Heart right ventricle (tissue), 16 donors: ENCODE results near the gene IFI27. TPM values are rescaled to one million over a fixed set of nuclear protein-coding genes. Genes with fewer than 3 reads are reported as not detected.

Experiments used
- ATAC-seq, 8 donors: fragments of 200-7000 bp; cut with Tn5 transposase; one replicate each; pipeline ENCODE4 v1.9.1; 2020; ENCODE audit warnings: mild to moderate bottlenecking in 8 of 8, moderate library complexity in 8 of 8, moderate number of reproducible peaks in 1 of 8
- DNase-seq, 2 donors: peaks; one replicate each; pipeline ENCODE4 v3.0.0-alpha.2; 2020
- H3K27ac ChIP-seq, 10 donors: fragments of 200-600 bp; sonication (generic) in 2 of 10; one replicate each; pipeline versions ENCODE4 v1.5.0 to v1.8.0; 2020 to 2022; ENCODE audit warnings: mild to moderate bottlenecking in 3 of 10
- H3K27me3 ChIP-seq, 7 donors: fragments of 200-600 bp; one replicate each; pipeline ENCODE4 v1.8.0; 2021 to 2022; ENCODE audit warnings: mild to moderate bottlenecking in 2 of 7
- H3K36me3 ChIP-seq, 9 donors: fragments of 200-600 bp; sonication (generic) in 1 of 9; one replicate each; pipeline versions ENCODE4 v1.5.0 to v1.8.0; 2020 to 2022; ENCODE audit warnings: mild to moderate bottlenecking in 2 of 9
- H3K4me1 ChIP-seq, 9 donors: fragments of 200-600 bp; sonication (generic) in 1 of 9; one replicate each; pipeline versions ENCODE4 v1.5.0 to v1.8.0; 2020 to 2022; ENCODE audit warnings: mild to moderate bottlenecking in 4 of 9
- H3K4me3 ChIP-seq, 10 donors: fragments of 200-600 bp; sonication (generic) in 2 of 10; one replicate each; pipeline versions ENCODE4 v1.5.0 to v1.8.0; 2020 to 2022; ENCODE audit warnings: mild to moderate bottlenecking in 7 of 10, moderate library complexity in 2 of 10
- H3K9me3 ChIP-seq, 11 donors: fragments of 200-600 bp in 10 of 11; sonication (generic) in 2 of 11; one replicate each; pipeline versions ENCODE4 v1.5.0 to v1.8.0; 2013 to 2022; ENCODE audit warnings: mild to moderate bottlenecking in 2 of 11, control low read depth in 1 of 11, moderate library complexity in 1 of 11
- CTCF ChIP-seq, 9 donors: fragments of 200-600 bp; sonication (generic) in 2 of 9; IDR thresholded peaks; one replicate each; pipeline versions ENCODE4 v1.5.0 to v1.8.0; 2021 to 2022; ENCODE audit warnings: antibody characterized with exemption in 9 of 9, mild to moderate bottlenecking in 5 of 9, moderate library complexity in 1 of 9
- WGBS, 2 donors: extraction: QIAGEN DNeasy Blood & Tissue Kit; methylation state at CpG; one replicate each; pipeline ENCODE4 v1.1.7; 2013; ENCODE audit warnings: inconsistent platforms in 1 of 2; 5-methylcytosine and 5-hydroxymethylcytosine counted together
- intact Hi-C, 10 donors: fragments of 100-400 bp; cut with DNase I; formaldehyde crosslinking; loops; one replicate each; pipeline versions ENCODE4 v1.11.1 to v1.14.2; 2022
- polyA plus RNA-seq, 2 donors: library from polyadenylated mRNA; stranded (reverse); fragments of 200-250 nt; gene quantifications; one replicate each; pipeline ENCODE4 v1.2.3, GENCODE V29; 2013
- total RNA-seq, 10 donors: library from RNA; stranded (reverse); fragmentation: NEBNext Ultra II Directional in 3 of 10; extraction: Animal tissue kit (Norgen Biotek cat#: 25700) in 3 of 10; gene quantifications; one replicate each; pipeline versions ENCODE4 v1.2.1 to v1.2.4, GENCODE V29; 2021 to 2023
- donor health status: Arrhythmogenic right ventricular cardiomyopathy.
- donor health status: ischemic (EF 13 %, LVEDD 7.1; RV severe dilation, severe dysfunction).
- donor health status: healthy with polysubstance abuse.
- donor health status: DM: no; HTN: yes; CAD: no.
- donor health status: DM: no; HTN: no; CAD: no.
- donor health status: ischemic (EF 25% LVEDD 6.9; RV normal size, moderate dysfunction).
- donor health status: ischemic (EF 25% LVEDD 5.7; RV mildly dilated, moderate dysfunction).
- donor health status: healthy.
- donor health status: DM: yes; HTN: yes; CAD: no.
- donor health status: Ischemic cardiomyopathy.
- donor health status: ischemic (EF 35%, LVEDD 5.7; RV mildly dilated, moderate dysfunction).
- donor health status: nonischemic (EF 11% LVEDD 7.7; RV severe dilation, severe dysfunction).
- donor health status: DM: yes; HTN: yes; CAD: no.
- donor health status: PGD.
- donor health status: ischemic (EF 29% LVEDD 5.4; RV normal size, mild dysfunction).
- donor health status: nonischemic (EF 23%, LVEDD 6.1; RV moderate dilation, normal function).

Gene IFI27
- total and polyA plus RNA-seq, 12 donors, result 76.5 to 721 (median 174) TPM

DNA sequence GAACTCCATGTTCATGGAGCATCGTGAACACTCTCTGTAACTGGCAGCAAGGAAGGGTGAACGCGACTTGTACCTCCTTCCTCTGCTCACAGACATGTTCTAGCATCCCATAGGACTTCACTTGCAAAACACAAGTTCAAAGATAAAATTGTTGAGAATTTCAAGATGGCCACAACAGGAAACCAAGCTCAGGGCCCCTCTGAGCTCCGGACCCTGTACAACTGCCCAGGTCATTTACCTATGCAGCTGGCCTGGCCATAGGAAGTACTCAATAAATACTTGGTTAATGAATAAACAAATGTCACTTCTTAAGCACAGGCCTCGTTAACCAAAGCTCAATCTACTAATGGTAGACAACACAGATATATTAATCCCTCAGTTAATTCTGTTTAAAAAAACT lies 51.9 kb downstream of the IFI27 start:
- intact Hi-C loops, result no loop called here
- Histone ChIP-seq H3K4me1 (peaks cover 0 to 11% (median 10%) of the 10 kb centered on the region in 9 donors), H3K36me3 (no peaks in the 10 kb centered on the region), H3K27me3 (peaks cover 0 to 25% (median 13%) of the 10 kb centered on the region in 7 donors), H3K4me3 (no peak overlapping the region), H3K9me3 (no peaks in the 10 kb centered on the region), H3K27ac (no peak overlapping the region)
- WGBS, 2 donors, result 84 to 88% methylated on average over 5 of the region's 5 CpGs
- no peak for ATAC-seq
- no peak for DNase-seq
- no peak for TF ChIP-seq CTCF (IDR thresholded peaks at IDR 0.05)

DNA sequence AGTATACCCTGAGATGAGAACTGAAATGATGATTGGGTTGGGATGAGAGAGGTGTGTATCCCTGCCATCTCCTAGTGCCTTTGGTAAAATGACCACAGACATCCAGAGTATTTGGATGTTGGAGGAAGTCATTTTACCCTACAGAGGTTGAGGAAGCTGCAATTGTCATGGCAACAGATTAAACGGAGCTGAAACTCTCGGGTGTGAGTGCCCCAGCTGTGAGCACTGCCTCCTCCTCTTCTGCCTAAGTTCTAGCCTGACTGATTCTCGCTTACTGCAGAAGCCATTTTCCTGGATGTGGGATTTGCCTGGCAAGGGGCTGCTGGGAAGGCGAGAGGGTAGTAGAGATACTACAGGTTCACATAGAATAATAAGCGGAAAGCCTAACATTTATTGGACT lies 53.3 kb downstream of the IFI27 start:
- no peak for ATAC-seq
- Histone ChIP-seq H3K36me3 (no peaks in the 10 kb centered on the region), H3K4me3 (no peak overlapping the region), H3K27me3 (peaks cover 0 to 25% (median 13%) of the 10 kb centered on the region in 7 donors), H3K9me3 (no peaks in the 10 kb centered on the region), H3K27ac (no peak overlapping the region), H3K4me1 (peaks cover 0 to 11% (median 10%) of the 10 kb centered on the region in 9 donors)
- no peak for DNase-seq
- intact Hi-C loops, result no loop called here
- no peak for TF ChIP-seq CTCF (IDR thresholded peaks at IDR 0.05)
- WGBS, 2 donors, result 79% methylated on average over 5 of the region's 5 CpGs

DNA sequence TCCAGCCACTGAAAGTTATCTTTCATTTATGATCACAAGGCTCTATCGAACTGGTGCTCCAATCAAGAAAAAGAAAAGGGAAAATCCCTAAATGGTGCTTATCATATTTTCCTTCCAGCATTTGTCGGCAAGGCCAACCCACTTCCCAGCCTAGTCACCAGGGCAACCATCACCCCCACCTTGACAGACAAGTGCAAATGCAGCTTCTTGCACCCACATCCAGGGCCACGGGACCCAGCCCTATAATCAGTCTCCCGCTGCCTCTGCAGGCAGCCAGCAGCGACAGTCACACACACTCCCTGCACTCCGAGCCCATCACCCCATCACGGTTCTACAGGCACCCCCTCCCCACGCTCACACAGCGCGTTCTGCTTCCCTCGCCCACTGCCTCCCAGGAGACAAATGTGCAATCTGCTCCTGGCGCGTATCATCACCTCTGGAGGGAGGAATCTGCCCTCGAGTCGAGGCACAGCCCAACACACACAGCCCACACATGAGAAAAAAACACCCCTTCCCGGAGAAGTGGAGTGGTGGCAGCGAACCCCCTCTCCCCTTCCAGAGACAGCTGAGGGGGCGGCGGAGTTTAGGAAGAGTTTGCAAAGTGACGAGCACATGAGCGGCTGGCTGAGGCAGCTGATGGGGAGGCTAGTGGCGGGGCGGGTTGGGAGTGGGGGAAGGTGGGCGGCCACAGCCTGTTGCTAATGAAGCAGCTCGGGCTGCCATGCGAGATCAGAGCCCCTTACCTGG lies 54.3 kb downstream of the IFI27 start:
- Histone ChIP-seq H3K27me3 (peaks cover 0 to 19% (median 13%) of the 10 kb centered on the region in 7 donors), H3K9me3 (no peaks in the 10 kb centered on the region), H3K4me3 (no peak overlapping the region), H3K4me1 (peaks cover 0 to 11% (median 10%) of the 10 kb centered on the region in 9 donors), H3K36me3 (no peaks in the 10 kb centered on the region), H3K27ac (no peak overlapping the region)
- no peak for ATAC-seq
- 41 to 43% methylated on average over 26 of the region's 26 CpGs for WGBS, 2 donors
- intact Hi-C loops, result no loop called here
- DNase-seq, result no peak
- TF ChIP-seq CTCF (IDR thresholded peaks at IDR 0.05), result no peak

GRCh38 chr14:94165744-94166143 lies 55.2 kb downstream of the IFI27 start:
- Histone ChIP-seq H3K27ac (no peak overlapping the region), H3K27me3 (peaks cover 0 to 19% (median 13%) of the 10 kb centered on the region in 7 donors), H3K4me3 (no peak overlapping the region), H3K9me3 (no peaks in the 10 kb centered on the region), H3K4me1 (peaks cover 0 to 11% (median 10%) of the 10 kb centered on the region in 9 donors), H3K36me3 (no peaks in the 10 kb centered on the region)
- WGBS, 2 donors, result 77 to 80% methylated on average over 3 of the region's 3 CpGs
- peak in 2 of 8 donors; percentile 10 to 50 for ATAC-seq
- intact Hi-C loops, result no loop called here
- DNase-seq, result no peak
- no peak for TF ChIP-seq CTCF (IDR thresholded peaks at IDR 0.05)

Other genes starting within 250 kb of the IFI27 start
- not detected for gene FAM181A, start 183.4 kb upstream of the IFI27 start, total RNA-seq
- gene FAM181A, start 183.4 kb upstream of the IFI27 start, polyA plus RNA-seq, result not detected
- 100 to 1,000 TPM in 9 of 10 donors, 10 to 100 TPM in 1; 85.7 to 253 (median 168) TPM for gene ASB2, start 134.2 kb upstream of the IFI27 start, total RNA-seq
- 100 to 1,000 TPM in 1 of 2 donors, 10 to 100 TPM in 1; 19.6 to 374 TPM for gene ASB2, start 134.2 kb upstream of the IFI27 start, polyA plus RNA-seq
- 1 to 10 TPM in 3 of 10 donors, under 1 TPM in 6, not detected in 1; 0.40 to 1.6 (median 0.75) TPM for gene CCDC197, start 113.4 kb upstream of the IFI27 start, total RNA-seq
- gene CCDC197, start 113.4 kb upstream of the IFI27 start, polyA plus RNA-seq, result 1 to 10 TPM in 1 of 2 donors, not detected in 1; 1.3 TPM
- under 1 TPM in 9 of 10 donors, not detected in 1; 0.07 to 0.37 (median 0.15) TPM for gene OTUB2, start 84.4 kb upstream of the IFI27 start, total RNA-seq
- gene OTUB2, start 84.4 kb upstream of the IFI27 start, polyA plus RNA-seq, result under 1 TPM; 0.22 to 0.29 TPM
- 100 to 1,000 TPM; 190 to 269 (median 240) TPM for gene DDX24, start 29.5 kb upstream of the IFI27 start, total RNA-seq
- 100 to 1,000 TPM in 1 of 2 donors, 10 to 100 TPM in 1; 94.1 to 160 TPM for gene DDX24, start 29.5 kb upstream of the IFI27 start, polyA plus RNA-seq
- gene IFI27L1, start 29.4 kb upstream of the IFI27 start, total RNA-seq, result 10 to 100 TPM in 9 of 10 donors, 1 to 10 TPM in 1; 7.7 to 23.9 (median 16.2) TPM
- gene IFI27L1, start 29.4 kb upstream of the IFI27 start, polyA plus RNA-seq, result 10 to 100 TPM; 28.8 to 47.4 TPM
- gene IFI27L2, start 18.9 kb downstream of the IFI27 start, total RNA-seq, result 10 to 100 TPM; 41.5 to 92.9 (median 63.2) TPM
- 100 to 1,000 TPM in 1 of 2 donors, 10 to 100 TPM in 1; 83.3 to 122 TPM for gene IFI27L2, start 18.9 kb downstream of the IFI27 start, polyA plus RNA-seq
- under 1 TPM in 5 of 10 donors, not detected in 5; 0.13 to 0.46 (median 0.31) TPM for gene PPP4R4, start 63.6 kb downstream of the IFI27 start, total RNA-seq
- gene PPP4R4, start 63.6 kb downstream of the IFI27 start, polyA plus RNA-seq, result under 1 TPM; 0.22 to 0.94 TPM
- gene SERPINA10, start 182.5 kb downstream of the IFI27 start, total RNA-seq, result not detected
- gene SERPINA10, start 182.5 kb downstream of the IFI27 start, polyA plus RNA-seq, result not detected
- not detected for gene SERPINA6, start 212.6 kb downstream of the IFI27 start, total RNA-seq
- gene SERPINA6, start 212.6 kb downstream of the IFI27 start, polyA plus RNA-seq, result not detected